Loucy (cell line): ENCODE results near the gene SPINT2.

ENCODE experiments used
- EZH2phosphoT487 ChIP-seq: fragments of 200-600 bp; IDR thresholded peaks from 2 replicates; pipeline ENCODE4 v1.6.1; 2018; ENCODE audit warnings: antibody characterized with exemption, mild to moderate bottlenecking, moderate library complexity, borderline replicate concordance
- TF ChIP-seq, protein P1 (sequence below): fragments of 200-600 bp; sonication (generic); conservative IDR thresholded peaks from 2 replicates; pipeline ENCODE4 v1.5.1; 2014; ENCODE audit warnings: mild to moderate bottlenecking, antibody characterized with exemption, low read length

DNA sequence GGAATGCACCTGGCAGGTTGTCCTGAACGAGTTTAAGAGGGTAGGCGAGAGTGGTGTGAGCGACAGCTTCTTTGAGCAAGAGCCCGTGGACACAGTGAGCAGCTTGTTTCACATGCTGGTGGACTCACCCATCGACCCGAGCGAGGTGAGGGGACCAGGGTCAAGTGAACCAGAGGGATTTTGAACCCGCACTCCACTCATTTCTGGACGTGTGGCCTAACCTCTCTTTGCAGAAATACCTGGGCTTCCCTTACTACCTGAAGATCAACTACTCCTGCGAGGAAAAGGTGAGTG lies 72.9 kb downstream of the SPINT2 start:
- TF ChIP-seq, protein P1, sequence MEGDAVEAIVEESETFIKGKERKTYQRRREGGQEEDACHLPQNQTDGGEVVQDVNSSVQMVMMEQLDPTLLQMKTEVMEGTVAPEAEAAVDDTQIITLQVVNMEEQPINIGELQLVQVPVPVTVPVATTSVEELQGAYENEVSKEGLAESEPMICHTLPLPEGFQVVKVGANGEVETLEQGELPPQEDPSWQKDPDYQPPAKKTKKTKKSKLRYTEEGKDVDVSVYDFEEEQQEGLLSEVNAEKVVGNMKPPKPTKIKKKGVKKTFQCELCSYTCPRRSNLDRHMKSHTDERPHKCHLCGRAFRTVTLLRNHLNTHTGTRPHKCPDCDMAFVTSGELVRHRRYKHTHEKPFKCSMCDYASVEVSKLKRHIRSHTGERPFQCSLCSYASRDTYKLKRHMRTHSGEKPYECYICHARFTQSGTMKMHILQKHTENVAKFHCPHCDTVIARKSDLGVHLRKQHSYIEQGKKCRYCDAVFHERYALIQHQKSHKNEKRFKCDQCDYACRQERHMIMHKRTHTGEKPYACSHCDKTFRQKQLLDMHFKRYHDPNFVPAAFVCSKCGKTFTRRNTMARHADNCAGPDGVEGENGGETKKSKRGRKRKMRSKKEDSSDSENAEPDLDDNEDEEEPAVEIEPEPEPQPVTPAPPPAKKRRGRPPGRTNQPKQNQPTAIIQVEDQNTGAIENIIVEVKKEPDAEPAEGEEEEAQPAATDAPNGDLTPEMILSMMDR = no peak
- no peak for TF ChIP-seq EZH2phosphoT487
